Measurements from ENCODE around the gene PAM16. TPM values are rescaled to one million over a fixed set of nuclear protein-coding genes. Genes with fewer than 3 reads are reported as not detected.

The PAM16 gene
- total and polyA plus RNA-seq, 9 of the 15 experiments (the other 6 are each of a cell fraction or from before 2014, with no cell fraction given): 38.7 to 273 (median 79.3) TPM

GRCh38 chr16:4350787-4351659 lies at the start of gene PAM16 (continued):
- TF ChIP-seq E2F4 (CRISPR knock-in tag; IDR thresholded peaks at IDR 0.05; ENCODE audit: low read depth): no peak
- no peak for TF ChIP-seq KHSRP (IDR thresholded peaks at IDR 0.05)
- no peak for TF ChIP-seq ZNF584 (CRISPR knock-in tag; IDR thresholded peaks at IDR 0.05; ENCODE audit: low read depth)
- TF ChIP-seq KLF10 (CRISPR knock-in tag; IDR thresholded peaks at IDR 0.05): no peak
- TF ChIP-seq ZNF76 (CRISPR knock-in tag; IDR thresholded peaks at IDR 0.05; ENCODE audit: borderline replicate concordance): no peak
- peak in 1 of 2 experiments; percentile 77; a peak in 2 of 4 replicates for TF ChIP-seq NONO (IDR thresholded peaks at IDR 0.05; ENCODE audit: low read depth in 2 of 2, low read length in 1 of 2)
- TF ChIP-seq GABPA (tag; conservative IDR thresholded peaks at IDR 0.05; ENCODE audit: low read depth): peak; percentile 17; the same call in 1 of the 2 replicates
- TF ChIP-seq, protein P1, sequence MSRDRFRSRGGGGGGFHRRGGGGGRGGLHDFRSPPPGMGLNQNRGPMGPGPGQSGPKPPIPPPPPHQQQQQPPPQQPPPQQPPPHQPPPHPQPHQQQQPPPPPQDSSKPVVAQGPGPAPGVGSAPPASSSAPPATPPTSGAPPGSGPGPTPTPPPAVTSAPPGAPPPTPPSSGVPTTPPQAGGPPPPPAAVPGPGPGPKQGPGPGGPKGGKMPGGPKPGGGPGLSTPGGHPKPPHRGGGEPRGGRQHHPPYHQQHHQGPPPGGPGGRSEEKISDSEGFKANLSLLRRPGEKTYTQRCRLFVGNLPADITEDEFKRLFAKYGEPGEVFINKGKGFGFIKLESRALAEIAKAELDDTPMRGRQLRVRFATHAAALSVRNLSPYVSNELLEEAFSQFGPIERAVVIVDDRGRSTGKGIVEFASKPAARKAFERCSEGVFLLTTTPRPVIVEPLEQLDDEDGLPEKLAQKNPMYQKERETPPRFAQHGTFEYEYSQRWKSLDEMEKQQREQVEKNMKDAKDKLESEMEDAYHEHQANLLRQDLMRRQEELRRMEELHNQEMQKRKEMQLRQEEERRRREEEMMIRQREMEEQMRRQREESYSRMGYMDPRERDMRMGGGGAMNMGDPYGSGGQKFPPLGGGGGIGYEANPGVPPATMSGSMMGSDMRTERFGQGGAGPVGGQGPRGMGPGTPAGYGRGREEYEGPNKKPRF (IDR thresholded peaks at IDR 0.05; ENCODE audit: low read depth, low read length): no peak
- no peak for TF ChIP-seq GATA2 (CRISPR knock-in tag; IDR thresholded peaks at IDR 0.05)
- TF ChIP-seq RAD21 (CRISPR knock-in tag; conservative IDR thresholded peaks at IDR 0.05 in 1 of 2, IDR thresholded peaks at IDR 0.05 in 1 of 2): no peak
- TF ChIP-seq TCF7L2 (IDR thresholded peaks at IDR 0.05; ENCODE audit: low read depth, low read length): no peak
- no peak for TF ChIP-seq ZFP91 (CRISPR knock-in tag; IDR thresholded peaks at IDR 0.05)
- TF ChIP-seq ZNF175 (CRISPR knock-in tag; IDR thresholded peaks at IDR 0.05; ENCODE audit: low read depth): no peak
- TF ChIP-seq, protein P2, sequence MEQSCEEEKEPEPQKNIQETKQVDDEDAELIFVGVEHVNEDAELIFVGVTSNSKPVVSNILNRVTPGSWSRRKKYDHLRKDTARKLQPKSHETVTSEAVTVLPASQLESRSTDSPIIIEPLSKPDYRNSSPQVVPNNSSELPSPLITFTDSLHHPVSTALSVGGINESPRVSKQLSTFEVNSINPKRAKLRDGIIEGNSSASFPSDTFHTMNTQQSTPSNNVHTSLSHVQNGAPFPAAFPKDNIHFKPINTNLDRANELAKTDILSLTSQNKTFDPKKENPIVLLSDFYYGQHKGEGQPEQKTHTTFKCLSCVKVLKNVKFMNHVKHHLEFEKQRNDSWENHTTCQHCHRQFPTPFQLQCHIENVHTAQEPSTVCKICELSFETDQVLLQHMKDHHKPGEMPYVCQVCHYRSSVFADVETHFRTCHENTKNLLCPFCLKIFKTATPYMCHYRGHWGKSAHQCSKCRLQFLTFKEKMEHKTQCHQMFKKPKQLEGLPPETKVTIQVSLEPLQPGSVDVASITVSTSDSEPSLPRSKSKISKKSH (CRISPR knock-in tag; IDR thresholded peaks at IDR 0.05): no peak
- no peak for TF ChIP-seq ZNF699 (CRISPR knock-in tag; IDR thresholded peaks at IDR 0.05; ENCODE audit: insufficient replicate concordance)
- TF ChIP-seq ATF1 (CRISPR knock-in tag; IDR thresholded peaks at IDR 0.05): peak; percentile 7; the same call in 1 of the 2 replicates
- 0 out of 2 replicates have a peak, but pooled peaks have one; percentile 24 for TF ChIP-seq ATF1 (tag; IDR thresholded peaks at IDR 0.05)
- TF ChIP-seq, protein P3, sequence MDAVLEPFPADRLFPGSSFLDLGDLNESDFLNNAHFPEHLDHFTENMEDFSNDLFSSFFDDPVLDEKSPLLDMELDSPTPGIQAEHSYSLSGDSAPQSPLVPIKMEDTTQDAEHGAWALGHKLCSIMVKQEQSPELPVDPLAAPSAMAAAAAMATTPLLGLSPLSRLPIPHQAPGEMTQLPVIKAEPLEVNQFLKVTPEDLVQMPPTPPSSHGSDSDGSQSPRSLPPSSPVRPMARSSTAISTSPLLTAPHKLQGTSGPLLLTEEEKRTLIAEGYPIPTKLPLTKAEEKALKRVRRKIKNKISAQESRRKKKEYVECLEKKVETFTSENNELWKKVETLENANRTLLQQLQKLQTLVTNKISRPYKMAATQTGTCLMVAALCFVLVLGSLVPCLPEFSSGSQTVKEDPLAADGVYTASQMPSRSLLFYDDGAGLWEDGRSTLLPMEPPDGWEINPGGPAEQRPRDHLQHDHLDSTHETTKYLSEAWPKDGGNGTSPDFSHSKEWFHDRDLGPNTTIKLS (IDR thresholded peaks at IDR 0.05; ENCODE audit: borderline replicate concordance, low read depth): no peak; the same call in 1 of the 2 replicates
- TF ChIP-seq ZBTB17 (CRISPR knock-in tag; IDR thresholded peaks at IDR 0.05): no peak

Measured in K562 (cell line).